Activated CD8-positive, alpha-beta memory T cell treated with anti-CD3 and anti-CD28 coated beads for 36 hours (primary cell): ENCODE results near the gene CDKN2D. TPM values are rescaled to one million over a fixed set of nuclear protein-coding genes. Genes with fewer than 3 reads are reported as not detected.

Experiments used
- CTCF ChIA-PET: fragments of 350-600 bp; sonication (Branson Sonifier 250); formaldehyde crosslinking; loops from one replicate; lab custom pipeline; 2021; ENCODE audit warnings: antibody characterized with exemption; lab: Charles Lee
- POLR2A ChIA-PET: fragments of 350-600 bp; sonication (Branson Sonifier 250); formaldehyde crosslinking; loops from one replicate; lab custom pipeline; 2021; ENCODE audit warnings: antibody characterized with exemption; lab: Charles Lee
- total RNA-seq, 2 experiments: library from RNA; stranded (reverse); gene quantifications; one replicate each; pipeline ENCODE4 v1.2.3, GENCODE V29; 2021

CDKN2D gene
- 10 to 100 TPM; 35.0 to 35.9 TPM for total RNA-seq

GRCh38 chr19:10568826-10569651 is at the start of gene CDKN2D:
CDKN2D (minus strand) TSS chr19:10568979; CDS start chr19:10568653, 326 bp downstream.
- POLR2A ChIA-PET, result interaction anchor here (0.6 kb wide), 2 partner anchors 122 to 134 kb away, joined by 3 to 11 read pairs; no protein-coding TSS in a partner anchor

DNA sequence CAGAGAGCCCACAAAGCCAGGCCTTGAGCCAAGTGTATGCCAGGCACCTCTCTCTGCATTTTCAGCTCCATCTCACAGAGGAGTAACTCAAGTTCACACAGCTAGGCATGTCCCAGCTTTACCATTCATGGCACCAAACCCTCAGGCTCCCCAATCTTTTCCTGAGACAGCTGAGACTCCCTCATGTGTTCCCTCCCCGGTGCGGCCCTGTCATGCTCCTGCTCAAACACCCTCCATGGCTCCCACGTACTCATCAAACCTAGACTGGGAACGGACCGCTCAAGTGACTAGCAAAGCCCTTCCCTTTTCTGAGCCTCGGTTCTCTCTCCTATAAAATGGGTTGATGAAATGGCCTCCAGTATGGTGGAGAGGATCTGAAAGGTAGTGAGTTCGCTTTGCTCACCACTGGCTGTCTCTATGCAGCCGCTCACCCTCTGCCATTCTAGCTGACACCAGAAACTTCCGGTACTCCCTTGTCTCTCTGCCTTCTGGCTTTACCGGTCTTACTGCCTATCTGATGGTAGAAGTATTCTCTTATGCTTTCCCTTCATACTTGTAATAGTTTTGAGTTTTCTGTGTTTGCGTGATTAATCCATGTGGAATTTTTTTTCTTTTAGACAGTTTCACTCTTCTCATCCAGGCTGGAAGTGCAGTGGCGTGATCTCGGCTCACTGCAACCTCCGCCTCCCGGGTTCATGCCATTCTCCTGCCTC is 48.8 kb upstream of the CDKN2D start:
- CTCF ChIA-PET, result interaction anchor here (0.8 to 2.4 kb wide), 4 partner anchors 14 to 46 kb away, joined by 3 to 9 read pairs (median 4); no protein-coding TSS in a partner anchor
- POLR2A ChIA-PET, result no interaction called here

More at GRCh38 chr19:10568826-10569651, at the start of gene CDKN2D:
- CTCF ChIA-PET, result interaction anchor here (1.0 to 3.4 kb wide), 7 partner anchors 12 to 84 kb away, joined by 3 to 11 read pairs (median 3); partner anchors contain the start of gene ATG4D

GRCh38 chr19:10615429-10616023 is 46.7 kb upstream of the CDKN2D start:
- POLR2A ChIA-PET, result no interaction called here
- CTCF ChIA-PET, result interaction anchor here (2.4 kb wide), 1 partner anchor 34 kb away, joined by 9 read pairs; no protein-coding TSS in a partner anchor

GRCh38 chr19:10612499-10613119 is 43.8 kb upstream of the CDKN2D start:
- ChIA-PET CTCF (interaction anchor here (0.9 to 1.6 kb wide), 2 partner anchors 31 to 32 kb away, joined by 4 to 11 read pairs; no protein-coding TSS in a partner anchor), POLR2A (no interaction called here)

- POLR2A ChIA-PET, result no interaction called here
- CTCF ChIA-PET, result interaction anchor here (0.9 to 1.6 kb wide), 2 partner anchors 30 to 33 kb away, joined by 4 to 11 read pairs; no protein-coding TSS in a partner anchor
These were observed 43.1 kb upstream of the CDKN2D start for GRCh38 chr19:10611907-10612306.

DNA sequence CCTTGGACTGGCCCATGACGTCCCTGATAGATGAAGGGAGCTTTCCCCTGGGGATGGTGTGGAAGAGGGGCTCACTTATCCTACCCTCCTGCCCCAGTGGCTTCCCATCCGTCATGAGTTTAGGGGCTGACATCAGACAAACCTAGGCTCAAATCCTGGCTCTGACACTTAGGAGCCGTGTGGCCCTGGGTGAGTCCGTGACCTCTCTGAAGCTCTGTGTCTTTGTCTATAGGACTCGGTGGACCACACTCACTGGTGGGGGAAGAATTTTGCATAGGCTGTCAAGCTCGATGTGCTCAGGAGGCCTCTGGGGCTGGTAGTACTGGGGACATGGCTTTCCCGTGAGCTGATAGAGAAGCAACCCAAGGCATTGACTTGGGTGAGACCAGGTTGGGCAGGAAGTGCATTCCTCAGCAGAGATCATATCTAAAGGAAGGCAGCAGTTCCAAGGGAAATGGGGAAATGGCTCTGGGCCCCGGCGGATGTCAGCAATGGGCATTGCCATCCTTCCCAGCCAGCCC is 35.7 kb upstream of the CDKN2D start:
- ChIA-PET POLR2A (no interaction called here), CTCF (interaction anchor here (1.1 to 4.3 kb wide), 4 partner anchors 14 to 95 kb away, joined by 5 to 28 read pairs (median 16); no protein-coding TSS in a partner anchor)

DNA sequence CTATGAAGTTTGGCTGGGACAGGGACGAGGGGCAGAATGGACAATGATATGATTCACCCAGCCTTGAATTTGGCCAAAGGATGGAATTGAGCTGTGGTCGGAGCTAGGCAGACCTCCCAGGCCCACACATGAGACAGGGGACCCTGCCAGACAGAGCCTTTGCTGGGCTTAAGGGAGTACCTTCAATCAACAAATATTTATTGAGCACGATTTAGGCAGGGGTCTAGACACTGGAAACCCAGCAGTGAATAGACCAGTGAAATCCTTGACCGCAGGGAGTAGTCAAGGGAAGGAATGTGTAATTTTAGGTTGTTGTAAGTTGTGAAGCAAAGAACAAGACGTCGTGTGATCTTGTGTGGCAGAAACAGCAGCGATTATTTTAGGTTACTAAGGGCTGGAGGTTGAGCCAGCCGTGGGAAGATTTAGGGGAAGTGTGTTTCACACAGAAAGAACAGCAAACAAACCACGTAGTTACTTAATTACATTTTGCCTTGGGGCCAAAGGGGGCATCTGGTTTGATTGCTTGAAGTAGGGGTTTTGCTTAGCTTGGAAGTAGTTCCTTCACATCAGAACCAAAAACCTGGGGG is 35.2 kb upstream of the CDKN2D start:
- CTCF ChIA-PET, result interaction anchor here (1.1 to 4.3 kb wide), 5 partner anchors 15 to 95 kb away, joined by 5 to 28 read pairs (median 8); no protein-coding TSS in a partner anchor
- POLR2A ChIA-PET, result interaction anchor here (0.6 to 0.8 kb wide), 2 partner anchors 22 to 105 kb away, joined by 3 to 6 read pairs; no protein-coding TSS in a partner anchor

- ChIA-PET CTCF (interaction anchor here (0.6 to 4.3 kb wide), 8 partner anchors 16 to 168 kb away, joined by 3 to 28 read pairs (median 5); no protein-coding TSS in a partner anchor), POLR2A (interaction anchor here (0.6 to 1.5 kb wide), 5 partner anchors 22 to 1760 kb away, joined by 3 to 6 read pairs (median 3); no protein-coding TSS in a partner anchor)
These were observed 34.5 kb upstream of the CDKN2D start for GRCh38 chr19:10603084-10603872.

GRCh38 chr19:10602330-10603083 is 33.7 kb upstream of the CDKN2D start:
- ChIA-PET POLR2A (interaction anchor here (0.9 to 1.5 kb wide), 4 partner anchors 33 to 1761 kb away, joined by 3 to 6 read pairs (median 3); no protein-coding TSS in a partner anchor), CTCF (interaction anchor here (0.6 to 4.3 kb wide), 10 partner anchors 13 to 168 kb away, joined by 3 to 28 read pairs (median 6); no protein-coding TSS in a partner anchor)

GRCh38 chr19:10601999-10602329 is 33.2 kb upstream of the CDKN2D start:
- POLR2A ChIA-PET, result interaction anchor here (0.8 to 1.5 kb wide), 4 partner anchors 22 to 42 kb away, joined by 3 to 6 read pairs (median 3); no protein-coding TSS in a partner anchor
- CTCF ChIA-PET, result interaction anchor here (0.6 to 4.3 kb wide), 7 partner anchors 13 to 72 kb away, joined by 3 to 26 read pairs (median 4); no protein-coding TSS in a partner anchor

- POLR2A ChIA-PET, result no interaction called here
These were observed 31.4 kb upstream of the CDKN2D start for GRCh38 chr19:10600149-10600548.

GRCh38 chr19:10593820-10594637 is 25.2 kb upstream of the CDKN2D start:
- ChIA-PET POLR2A (interaction anchor here (0.6 kb wide), 1 partner anchor 157 kb away, joined by 3 read pairs; no protein-coding TSS in a partner anchor), CTCF (no interaction called here)

More at GRCh38 chr19:10600149-10600548, 31.4 kb upstream of the CDKN2D start:
- CTCF ChIA-PET, result interaction anchor here (0.6 kb wide), 1 partner anchor 128 kb away, joined by 3 read pairs; no protein-coding TSS in a partner anchor

DNA sequence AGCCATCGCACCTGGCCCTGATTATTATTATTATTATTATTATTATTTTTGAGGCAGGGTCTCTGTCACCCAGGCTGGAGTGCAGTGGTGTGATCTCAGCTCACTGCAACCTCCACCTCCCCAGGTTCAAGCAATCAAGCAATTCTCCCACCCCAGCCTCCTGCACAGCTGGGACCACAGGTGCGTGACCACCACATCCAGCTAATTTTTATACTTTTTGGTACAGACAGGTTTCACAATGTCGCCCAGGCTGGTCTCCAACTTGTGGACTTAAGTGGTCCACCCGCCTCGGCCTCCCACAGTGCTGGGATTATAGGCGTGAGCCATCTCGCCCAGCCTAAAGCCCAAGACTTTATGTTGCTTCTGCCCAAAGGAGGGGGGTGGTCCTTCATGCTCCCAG is 24.4 kb upstream of the CDKN2D start:
- ChIA-PET CTCF (interaction anchor here (0.6 to 0.8 kb wide), 2 partner anchors 51 to 147 kb away, joined by 3 to 4 read pairs; no protein-coding TSS in a partner anchor), POLR2A (no interaction called here)

DNA sequence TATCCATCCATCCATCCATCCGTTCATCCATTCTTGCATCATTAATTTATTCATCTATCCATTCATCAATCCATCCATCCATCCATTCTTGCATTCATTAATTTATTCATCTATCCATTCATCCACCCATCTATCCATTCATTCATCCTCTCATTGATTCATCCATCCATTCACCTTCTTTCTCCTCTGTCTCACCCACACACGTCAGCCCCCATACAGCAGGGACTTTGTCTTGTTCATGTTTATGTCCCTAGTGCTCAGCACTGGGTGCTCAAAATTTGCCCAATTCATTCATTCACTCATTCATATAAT is 19.0 kb upstream of the CDKN2D start:
- POLR2A ChIA-PET, result no interaction called here
- CTCF ChIA-PET, result no interaction called here
